ENCODE measurements around the gene BICC1.

BICC1 gene

GRCh38 chr10:58567652-58568051 lies 55.0 kb downstream of the BICC1 start:
- TF ChIP-seq CTCF (IDR thresholded peaks at IDR 0.05; ENCODE audit: low read depth, low read length), result no peak
- no peak for DNase-seq (ENCODE audit: extremely low read depth, low read depth)

- no peak for TF ChIP-seq CTCF (IDR thresholded peaks at IDR 0.05; ENCODE audit: low read depth, low read length)
- no peak for DNase-seq (ENCODE audit: extremely low read depth, low read depth)
Observed at GRCh38 chr10:58568428-58568935, 55.8 kb downstream of the BICC1 start.

GRCh38 chr10:58570307-58570723 lies 57.6 kb downstream of the BICC1 start:
- DNase-seq (ENCODE audit: extremely low read depth, low read depth), result peak; percentile 76
- TF ChIP-seq CTCF (IDR thresholded peaks at IDR 0.05; ENCODE audit: low read depth, low read length), result no peak

GRCh38 chr10:58570979-58571378 lies 58.3 kb downstream of the BICC1 start:
- DNase-seq (ENCODE audit: extremely low read depth, low read depth), result peak; percentile 30
- TF ChIP-seq CTCF (IDR thresholded peaks at IDR 0.05; ENCODE audit: low read depth, low read length), result no peak

- TF ChIP-seq CTCF (IDR thresholded peaks at IDR 0.05; ENCODE audit: low read depth, low read length), result no peak
- DNase-seq (ENCODE audit: extremely low read depth, low read depth), result no peak
Observed at GRCh38 chr10:58573144-58573543, 60.5 kb downstream of the BICC1 start.

- no peak for TF ChIP-seq CTCF (IDR thresholded peaks at IDR 0.05; ENCODE audit: low read depth, low read length)
- DNase-seq (ENCODE audit: extremely low read depth, low read depth), result peak; percentile 43
Observed at GRCh38 chr10:58574058-58574457, 61.4 kb downstream of the BICC1 start.

- no peak for DNase-seq (ENCODE audit: extremely low read depth, low read depth)
- TF ChIP-seq CTCF (IDR thresholded peaks at IDR 0.05; ENCODE audit: low read depth, low read length), result no peak
Observed at GRCh38 chr10:58575491-58575890, 62.8 kb downstream of the BICC1 start.
